GM12878 (cell line): ENCODE results near the gene PRDX3. TPM values are rescaled to one million over a fixed set of nuclear protein-coding genes. Genes with fewer than 3 reads are reported as not detected.
A peak's percentile ranks its signal among the peaks of the same experiment; 100 is the strongest.

Source experiments
- ATAC-seq: fragments of 200-7000 bp; cut with Tn5 transposase; 3 replicates; pipeline ENCODE4 v1.9.1; 2020; ENCODE audit warnings: mild to moderate bottlenecking, moderate library complexity
- BruUV-seq: library from RNA; stranded (reverse); fragments of 400-500 nt; replicated peaks from 2 replicates; lab custom pipeline; 2021; lab: Mats Ljungman, UMichigan
- CTCF ChIA-PET: fragments of 300-600 bp; sonication (Branson Sonifier 250); formaldehyde crosslinking; extraction: SDS; loops from one replicate; lab custom pipeline; 2021; ENCODE audit warnings: inconsistent platforms; lab: Yijun Ruan, JAX
- POLR2A ChIA-PET: fragments of 350-600 bp; formaldehyde crosslinking; extraction: SDS; loops from one replicate; lab custom pipeline; 2021; ENCODE audit warnings: inconsistent platforms; lab: Charles Lee
- RAD21 ChIA-PET: fragments of 300-600 bp; sonication (Branson Sonifier 250); formaldehyde crosslinking; loops from one replicate; lab custom pipeline; 2023; ENCODE audit warnings: antibody characterized with exemption; ENCODE audit not compliant: unreplicated experiment; lab: Charles Lee
- SMC1A ChIA-PET: fragments of 300-600 bp; sonication (Branson Sonifier 250); formaldehyde crosslinking; loops from one replicate; lab custom pipeline; 2023; ENCODE audit not compliant: unreplicated experiment, uncharacterized antibody; lab: Charles Lee
- DNase-seq: peaks from one replicate; pipeline ENCODE4 v3.0.0-alpha.2; 2011; ENCODE audit warnings: low read depth, low spot score
- FAIRE-seq: peaks from 3 replicates; lab custom pipeline; 2011; peaks lifted over from hg19 to GRCh38; lab: Jason Lieb, UNC
- H2AFZ ChIP-seq: 2 replicates; pipeline ENCODE4 v1.6.0; 2011; ENCODE audit warnings: low read depth, low read length, control low read depth; ENCODE audit not compliant: control insufficient read depth
- H3K27ac ChIP-seq: 2 replicates; pipeline ENCODE4 v1.5.1; 2011; ENCODE audit warnings: control low read depth; ENCODE audit not compliant: control insufficient read depth, insufficient read depth
- H3K27me3 ChIP-seq, 2 experiments: replicated peaks in 1 of 2; 2 replicates each; pipeline versions ENCODE4 v1.6.0 to v1.6.1; 2011; ENCODE audit warnings: low read length in 1 of 2; ENCODE audit not compliant: control insufficient read depth in 2 of 2, insufficient read depth in 2 of 2
- H3K36me3 ChIP-seq, 2 experiments: 2 replicates each; pipeline ENCODE4 v1.5.1; 2011; ENCODE audit warnings: low read length in 1 of 2; ENCODE audit not compliant: control insufficient read depth in 2 of 2, insufficient read depth in 2 of 2
- H3K4me1 ChIP-seq: 2 replicates; pipeline ENCODE4 v1.6.1; 2011; ENCODE audit warnings: mild to moderate bottlenecking, low read length, moderate library complexity, mixed read lengths; ENCODE audit not compliant: control insufficient read depth, insufficient read depth
- H3K4me2 ChIP-seq: 2 replicates; pipeline ENCODE4 v1.6.0; 2011; ENCODE audit warnings: control low read depth; ENCODE audit not compliant: control insufficient read depth, insufficient read depth
- H3K4me3 ChIP-seq: fragments of 200-600 bp; sonication (generic); 2 replicates; pipeline ENCODE4 v1.5.1; 2016
- H3K79me2 ChIP-seq: 2 replicates; pipeline ENCODE4 v1.6.0; 2011; ENCODE audit warnings: low read length; ENCODE audit not compliant: control insufficient read depth, insufficient read depth
- H3K9ac ChIP-seq: 2 replicates; pipeline ENCODE4 v1.8.0; 2011; ENCODE audit warnings: low read length, control low read depth, mixed read lengths; ENCODE audit not compliant: control insufficient read depth, insufficient read depth
- H3K9me3 ChIP-seq: replicated peaks from 3 replicates; pipeline ENCODE4 v1.5.1; 2011; ENCODE audit warnings: mild to moderate bottlenecking, low read length; ENCODE audit not compliant: control insufficient read depth, insufficient read depth
- H4K20me1 ChIP-seq: 2 replicates; pipeline ENCODE4 v1.6.0; 2011; ENCODE audit not compliant: control insufficient read depth, insufficient read depth
- ESRRA ChIP-seq: IDR thresholded peaks from 2 replicates; pipeline ENCODE4 v1.6.1; 2012; ENCODE audit warnings: mild to moderate bottlenecking, low read length, improper control_type of control experiment
- NFYB ChIP-seq: IDR thresholded peaks from 2 replicates; pipeline ENCODE4 v1.6.1; 2011; ENCODE audit warnings: low read depth, mild to moderate bottlenecking, low read length, improper control_type of control experiment, moderate library complexity; ENCODE audit not compliant: insufficient read depth
- TBL1XR1 ChIP-seq: IDR thresholded peaks from 2 replicates; pipeline ENCODE4 v1.6.1; 2012; ENCODE audit warnings: low read depth, low read length, improper control_type of control experiment
- YY1 ChIP-seq: IDR thresholded peaks from 2 replicates; pipeline ENCODE4 v1.6.1; 2011; ENCODE audit warnings: low read depth, mild to moderate bottlenecking, low read length
- WGBS: methylation state at CpG from one replicate; pipeline ENCODE4 v1.1.6; 2016; ENCODE audit warnings: low lambda C conversion rate; ENCODE audit not compliant: insufficient replicate concordance, insufficient coverage; ENCODE audit errors: missing lambda C conversion rate; 5-methylcytosine and 5-hydroxymethylcytosine counted together
- in situ Hi-C: fragments of 300-500 bp; cut with MboI; formaldehyde crosslinking; loops from 9 replicates; pipeline ENCODE4 v1.14.3; 2018; ENCODE audit warnings: mixed read lengths
- intact Hi-C: fragments of 100-400 bp; cut with micrococcal nuclease; formaldehyde crosslinking; loops from one replicate; pipeline ENCODE4 v1.14.2; 2022; ENCODE audit not compliant: unreplicated experiment
- polyA plus RNA-seq, 11 experiments: library from polyadenylated mRNA; depleted of rRNA in 4 of 11; unstranded in 6 of 11; stranded (reverse) in 5 of 11; fragments of >200 nt; fragmentation: Nextera tagmentation in 4 of 11; fragmentation: Illumina TruSeq in 1 of 11; extraction: Ambion mirVana in 4 of 11; extraction: Trizol in 1 of 11; gene quantifications; 1 replicate in 1 of 11; 2 replicates in 10 of 11; pipeline versions ENCODE4 v1.2.1 to v1.2.3, GENCODE V29; 2011 to 2016; ENCODE audit warnings: inconsistent platforms in 2 of 11, missing spikeins in 2 of 11, low read depth in 1 of 11
- total RNA-seq, 4 experiments: library from RNA; depleted of rRNA in 3 of 4; stranded (reverse); fragments of >200 nt in 3 of 4; fragmentation: Illumina TruSeq in 1 of 4; extraction: Trizol in 1 of 4; gene quantifications; 2 replicates each; pipeline versions ENCODE4 v1.2.1 to v1.2.3, GENCODE V29; 2013 to 2021
- TF ChIP-seq, protein P1 (sequence below), 3 experiments: IDR thresholded peaks in 2 of 3; conservative IDR thresholded peaks in 1 of 3; 2 replicates each; pipeline ENCODE4 v1.5.1; 2011; ENCODE audit warnings: low read depth in 3 of 3, low read length in 3 of 3, mild to moderate bottlenecking in 3 of 3, control low read depth in 2 of 3, moderate library complexity in 2 of 3, inconsistent platforms in 1 of 3, mixed read lengths in 1 of 3; ENCODE audit not compliant: control insufficient read depth in 2 of 3, insufficient read depth in 1 of 3; ENCODE audit errors: extremely low read depth in 1 of 3
- TF ChIP-seq, protein P2 (sequence below): IDR thresholded peaks from 2 replicates; pipeline ENCODE4 v1.6.1; 2011; ENCODE audit warnings: low read depth, low read length, improper control_type of control experiment, borderline replicate concordance

The PRDX3 gene
- total and polyA plus RNA-seq, 10 of the 15 experiments (the other 5 are each of a cell fraction or from before 2014, with no cell fraction given): 195 to 1,431 (median 398) TPM

DNA sequence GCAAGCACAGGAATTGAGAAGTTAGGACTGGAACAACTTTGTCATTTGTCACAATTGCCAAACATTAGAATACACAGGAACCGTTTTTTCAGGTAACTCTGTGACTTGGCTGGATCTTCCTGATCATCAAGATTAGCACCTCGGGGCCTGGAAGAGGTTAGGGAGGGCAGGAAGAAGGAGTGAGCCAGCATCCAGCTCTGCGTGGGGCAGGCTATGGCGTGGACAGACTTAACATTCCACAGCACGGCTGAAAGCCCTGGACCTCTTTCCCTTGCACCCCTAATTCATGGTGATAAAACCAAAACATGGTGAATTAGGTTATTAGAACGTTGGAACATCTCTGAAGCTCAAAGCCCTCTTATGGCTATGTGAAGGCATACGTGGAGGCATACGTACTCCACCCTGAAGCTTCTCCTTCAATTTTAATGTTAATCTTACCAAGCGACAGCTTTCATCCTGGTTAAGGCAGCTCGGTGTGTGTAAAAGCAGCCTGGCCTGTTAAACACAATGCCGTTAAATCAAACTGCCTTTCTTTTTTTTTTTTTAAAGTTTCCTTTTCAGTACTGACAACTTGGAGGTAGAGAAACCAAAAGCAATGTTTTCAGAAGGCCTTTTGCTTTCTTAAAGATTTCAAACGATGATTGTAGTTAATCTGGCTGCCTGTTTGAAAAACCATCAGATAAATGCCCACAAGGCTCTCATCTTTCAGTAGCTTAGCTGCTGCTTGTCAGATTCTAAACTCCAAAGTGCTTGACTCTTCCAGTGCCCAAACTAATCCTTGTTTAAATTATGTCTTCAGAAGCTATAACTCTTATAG is 33.2 kb upstream of the PRDX3 start (continued):
- no peak for TF ChIP-seq YY1

DNA sequence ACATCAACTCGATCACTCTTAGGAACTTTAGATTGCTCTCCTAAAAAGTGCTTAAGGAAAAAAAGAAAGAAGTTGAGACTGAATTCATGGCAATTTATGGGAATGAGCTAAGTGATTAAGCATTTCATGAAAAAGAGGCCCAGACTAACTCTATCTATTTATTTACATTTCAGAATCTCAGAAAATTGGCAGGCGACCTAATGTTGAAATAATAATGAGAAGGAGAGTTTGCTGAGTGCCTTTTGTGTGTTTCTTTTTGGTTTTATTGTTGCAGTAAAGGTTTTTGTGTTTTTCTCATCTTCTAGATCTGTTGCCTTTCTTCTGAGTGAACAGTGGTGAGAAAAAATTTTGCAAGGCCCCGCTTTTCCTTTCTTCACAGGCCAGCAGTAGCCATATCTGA is 32.6 kb upstream of the PRDX3 start:
- intact Hi-C loops: no loop called here
- WGBS: 95% methylated on average over 3 of the region's 3 CpGs
- Histone ChIP-seq H3K36me3 (no peaks in the 10 kb centered on the region), H3K9me3 (no peaks in the 10 kb centered on the region), H3K27ac (peak overlapping the region; percentile 95), H2AFZ (peak overlapping the region; percentile 88), H3K4me1 (peaks cover 21% of the 10 kb centered on the region), H3K4me2 (peak overlapping the region; percentile 98), H4K20me1 (no peaks in the 10 kb centered on the region), H3K9ac (peak overlapping the region; percentile 88), H3K4me3 (peak overlapping the region; percentile 73), H3K79me2 (peaks cover 63% of the 10 kb centered on the region), H3K27me3 (no peaks in the 10 kb centered on the region)
- BruUV-seq: no TSS peak
- DNase-seq: no peak
- no peak for TF ChIP-seq TBL1XR1
- TF ChIP-seq, protein P1, sequence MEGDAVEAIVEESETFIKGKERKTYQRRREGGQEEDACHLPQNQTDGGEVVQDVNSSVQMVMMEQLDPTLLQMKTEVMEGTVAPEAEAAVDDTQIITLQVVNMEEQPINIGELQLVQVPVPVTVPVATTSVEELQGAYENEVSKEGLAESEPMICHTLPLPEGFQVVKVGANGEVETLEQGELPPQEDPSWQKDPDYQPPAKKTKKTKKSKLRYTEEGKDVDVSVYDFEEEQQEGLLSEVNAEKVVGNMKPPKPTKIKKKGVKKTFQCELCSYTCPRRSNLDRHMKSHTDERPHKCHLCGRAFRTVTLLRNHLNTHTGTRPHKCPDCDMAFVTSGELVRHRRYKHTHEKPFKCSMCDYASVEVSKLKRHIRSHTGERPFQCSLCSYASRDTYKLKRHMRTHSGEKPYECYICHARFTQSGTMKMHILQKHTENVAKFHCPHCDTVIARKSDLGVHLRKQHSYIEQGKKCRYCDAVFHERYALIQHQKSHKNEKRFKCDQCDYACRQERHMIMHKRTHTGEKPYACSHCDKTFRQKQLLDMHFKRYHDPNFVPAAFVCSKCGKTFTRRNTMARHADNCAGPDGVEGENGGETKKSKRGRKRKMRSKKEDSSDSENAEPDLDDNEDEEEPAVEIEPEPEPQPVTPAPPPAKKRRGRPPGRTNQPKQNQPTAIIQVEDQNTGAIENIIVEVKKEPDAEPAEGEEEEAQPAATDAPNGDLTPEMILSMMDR (IDR thresholded peaks at IDR 0.05 in 2 of 3, conservative IDR thresholded peaks at IDR 0.05 in 1 of 3; ENCODE audit: control insufficient read depth in 2 of 3, extremely low read depth in 1 of 3, insufficient read depth in 1 of 3, low read depth in 3 of 3, low read length in 3 of 3): no peak
- no peak for TF ChIP-seq ESRRA
- TF ChIP-seq, protein P2, sequence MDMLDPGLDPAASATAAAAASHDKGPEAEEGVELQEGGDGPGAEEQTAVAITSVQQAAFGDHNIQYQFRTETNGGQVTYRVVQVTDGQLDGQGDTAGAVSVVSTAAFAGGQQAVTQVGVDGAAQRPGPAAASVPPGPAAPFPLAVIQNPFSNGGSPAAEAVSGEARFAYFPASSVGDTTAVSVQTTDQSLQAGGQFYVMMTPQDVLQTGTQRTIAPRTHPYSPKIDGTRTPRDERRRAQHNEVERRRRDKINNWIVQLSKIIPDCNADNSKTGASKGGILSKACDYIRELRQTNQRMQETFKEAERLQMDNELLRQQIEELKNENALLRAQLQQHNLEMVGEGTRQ: no peak
- TF ChIP-seq NFYB: no peak
- no peak for ATAC-seq
- RAD21 ChIA-PET: interaction anchor here (0.9 to 3.8 kb wide), 4 partner anchors 21 to 205 kb away, joined by 3 to 33 read pairs (median 4); no protein-coding TSS in a partner anchor
- POLR2A ChIA-PET: interaction anchor here (0.6 to 1.8 kb wide), 4 partner anchors 12 to 270 kb away, joined by 3 to 4 read pairs (median 3); no protein-coding TSS in a partner anchor
- SMC1A ChIA-PET: interaction anchor here (1.1 to 2.2 kb wide), 4 partner anchors 60 to 278 kb away, joined by 3 to 7 read pairs (median 4); no protein-coding TSS in a partner anchor
- CTCF ChIA-PET: interaction anchor here (0.6 to 2.0 kb wide), 11 partner anchors 9 to 275 kb away, joined by 3 to 7 read pairs (median 3); partner anchors contain the start of gene PRDX3
- in situ Hi-C loops: no loop called here
- FAIRE-seq: no peak
